ENCODE data around the gene CLNK. TPM values are rescaled to one million over a fixed set of nuclear protein-coding genes. Genes with fewer than 3 reads are reported as not detected.
A peak's percentile ranks its signal among the peaks of the same experiment; 100 is the strongest.

CLNK gene
- polyA plus RNA-seq, 1 donor: 0.52 TPM

- no peaks in the 10 kb centered on the region for H3K27me3 ChIP-seq (ENCODE audit: control insufficient read depth, insufficient read depth, low read length)
- no peaks in the 10 kb centered on the region for H3K4me1 ChIP-seq (ENCODE audit: control insufficient read depth, insufficient read depth, low read length)
- no peaks in the 10 kb centered on the region for H3K9me3 ChIP-seq (ENCODE audit: control insufficient read depth, low read depth, low read length)
- no peak for DNase-seq
- no peak overlapping the region for H3K4me3 ChIP-seq (ENCODE audit: low read length)
- H3K36me3 ChIP-seq (ENCODE audit: control insufficient read depth, insufficient read depth, low read length): no peaks in the 10 kb centered on the region
- H3K27ac ChIP-seq (ENCODE audit: low read length): no peak overlapping the region
- WGBS (ENCODE audit: insufficient coverage, low lambda C conversion rate): 100% methylated on average over 2 of the region's 3 CpGs
Measured at GRCh38 chr4:10688022-10688421, 3.5 kb upstream of the CLNK start.

- Histone ChIP-seq H3K27me3 (ENCODE audit: control insufficient read depth, insufficient read depth, low read length) (no peaks in the 10 kb centered on the region), H3K9me3 (ENCODE audit: control insufficient read depth, low read depth, low read length) (no peaks in the 10 kb centered on the region), H3K27ac (ENCODE audit: low read length) (no peak overlapping the region), H3K4me1 (ENCODE audit: control insufficient read depth, insufficient read depth, low read length) (no peaks in the 10 kb centered on the region), H3K4me3 (ENCODE audit: low read length) (no peak overlapping the region), H3K36me3 (ENCODE audit: control insufficient read depth, insufficient read depth, low read length) (no peaks in the 10 kb centered on the region)
- WGBS (ENCODE audit: insufficient coverage, low lambda C conversion rate): 86% methylated on average over 1 of the region's 5 CpGs
- no peak for DNase-seq
Measured at GRCh38 chr4:10687526-10687925, 3.0 kb upstream of the CLNK start.

DNA sequence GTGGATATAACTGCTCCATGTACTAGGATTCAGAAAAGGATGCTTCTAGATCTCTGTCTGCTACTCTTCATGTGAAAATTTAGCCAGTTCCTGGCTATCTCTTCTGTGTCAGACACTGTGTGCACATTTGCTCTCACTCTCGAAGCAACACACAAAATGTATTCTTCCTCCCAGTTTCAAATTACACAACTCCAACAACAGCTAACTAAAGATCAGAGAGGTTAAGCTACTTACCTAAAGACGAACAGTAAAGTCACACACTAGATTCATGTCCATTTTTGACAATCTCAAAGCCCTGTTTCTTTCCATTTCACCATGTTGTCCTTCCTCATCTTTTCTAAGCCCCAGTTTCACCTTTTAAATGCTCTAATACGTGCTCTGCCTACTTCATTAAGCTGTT lies 2.2 kb downstream of the CLNK start:
- Histone ChIP-seq H3K36me3 (ENCODE audit: control insufficient read depth, insufficient read depth, low read length) (no peaks in the 10 kb centered on the region), H3K9me3 (ENCODE audit: control insufficient read depth, low read depth, low read length) (no peaks in the 10 kb centered on the region), H3K4me1 (ENCODE audit: control insufficient read depth, insufficient read depth, low read length) (no peaks in the 10 kb centered on the region), H3K4me3 (ENCODE audit: low read length) (no peak overlapping the region), H3K27ac (ENCODE audit: low read length) (no peak overlapping the region), H3K27me3 (ENCODE audit: control insufficient read depth, insufficient read depth, low read length) (no peaks in the 10 kb centered on the region)
- WGBS (ENCODE audit: insufficient coverage, low lambda C conversion rate): 88% methylated on average over 3 of the region's 3 CpGs
- no peak for DNase-seq

GRCh38 chr4:10677796-10678497 lies 6.6 kb downstream of the CLNK start:
- Histone ChIP-seq H3K4me3 (ENCODE audit: low read length) (no peak overlapping the region), H3K27me3 (ENCODE audit: control insufficient read depth, insufficient read depth, low read length) (no peaks in the 10 kb centered on the region), H3K4me1 (ENCODE audit: control insufficient read depth, insufficient read depth, low read length) (no peaks in the 10 kb centered on the region), H3K27ac (ENCODE audit: low read length) (no peak overlapping the region), H3K36me3 (ENCODE audit: control insufficient read depth, insufficient read depth, low read length) (no peaks in the 10 kb centered on the region), H3K9me3 (ENCODE audit: control insufficient read depth, low read depth, low read length) (no peaks in the 10 kb centered on the region)
- 90% methylated on average over 4 of the region's 5 CpGs for WGBS (ENCODE audit: insufficient coverage, low lambda C conversion rate)
- no peak for DNase-seq

- Histone ChIP-seq H3K27me3 (ENCODE audit: control insufficient read depth, insufficient read depth, low read length) (no peaks in the 10 kb centered on the region), H3K9me3 (ENCODE audit: control insufficient read depth, low read depth, low read length) (no peaks in the 10 kb centered on the region), H3K4me3 (ENCODE audit: low read length) (no peak overlapping the region), H3K27ac (ENCODE audit: low read length) (no peak overlapping the region), H3K4me1 (ENCODE audit: control insufficient read depth, insufficient read depth, low read length) (no peaks in the 10 kb centered on the region), H3K36me3 (ENCODE audit: control insufficient read depth, insufficient read depth, low read length) (no peaks in the 10 kb centered on the region)
- WGBS (ENCODE audit: insufficient coverage, low lambda C conversion rate): no CpG with 5 or more reads among the region's 5 CpGs
- DNase-seq: no peak
Measured at GRCh38 chr4:10673817-10674369, 10.7 kb downstream of the CLNK start.

- H3K36me3 ChIP-seq (ENCODE audit: control insufficient read depth, insufficient read depth, low read length): no peaks in the 10 kb centered on the region
- WGBS (ENCODE audit: insufficient coverage, low lambda C conversion rate): 71% methylated on average over 1 of the region's 3 CpGs
- H3K4me1 ChIP-seq (ENCODE audit: control insufficient read depth, insufficient read depth, low read length): no peaks in the 10 kb centered on the region
- H3K4me3 ChIP-seq (ENCODE audit: low read length): no peak overlapping the region
- H3K27me3 ChIP-seq (ENCODE audit: control insufficient read depth, insufficient read depth, low read length): no peaks in the 10 kb centered on the region
- no peak overlapping the region for H3K27ac ChIP-seq (ENCODE audit: low read length)
- H3K9me3 ChIP-seq (ENCODE audit: control insufficient read depth, low read depth, low read length): no peaks in the 10 kb centered on the region
- no peak for DNase-seq
Measured at GRCh38 chr4:10672379-10672778, 12.2 kb downstream of the CLNK start.

- no peaks in the 10 kb centered on the region for H3K36me3 ChIP-seq (ENCODE audit: control insufficient read depth, insufficient read depth, low read length)
- H3K27me3 ChIP-seq (ENCODE audit: control insufficient read depth, insufficient read depth, low read length): no peaks in the 10 kb centered on the region
- WGBS (ENCODE audit: insufficient coverage, low lambda C conversion rate): no CpG with 5 or more reads among the region's 8 CpGs
- no peaks in the 10 kb centered on the region for H3K9me3 ChIP-seq (ENCODE audit: control insufficient read depth, low read depth, low read length)
- no peak for DNase-seq
- no peaks in the 10 kb centered on the region for H3K4me1 ChIP-seq (ENCODE audit: control insufficient read depth, insufficient read depth, low read length)
- H3K4me3 ChIP-seq (ENCODE audit: low read length): no peak overlapping the region
- no peak overlapping the region for H3K27ac ChIP-seq (ENCODE audit: low read length)
Measured at GRCh38 chr4:10671799-10672198, 12.8 kb downstream of the CLNK start.

DNA sequence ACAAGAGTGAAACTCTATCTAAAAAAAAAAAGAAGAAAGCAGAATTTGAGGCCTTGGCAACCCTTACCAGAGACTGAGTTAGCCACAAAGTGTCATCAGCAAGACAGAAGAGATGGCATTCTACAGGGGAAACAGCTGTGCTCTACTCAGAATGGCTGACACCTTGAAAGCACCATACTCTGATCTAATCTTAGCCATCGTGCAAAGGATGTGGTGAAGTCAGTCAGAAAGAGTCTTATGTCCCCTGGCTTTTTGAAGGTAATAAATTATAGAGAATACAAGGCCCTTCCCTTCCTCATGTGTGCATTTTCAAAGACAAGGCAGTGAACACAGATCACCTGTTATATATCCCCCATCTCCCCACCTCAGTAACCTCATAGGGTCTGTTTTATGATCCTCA lies 13.2 kb downstream of the CLNK start:
- peak in 1 of 2 donors; percentile 8 for DNase-seq
- no peaks in the 10 kb centered on the region for H3K27me3 ChIP-seq (ENCODE audit: control insufficient read depth, insufficient read depth, low read length)
- no peaks in the 10 kb centered on the region for H3K9me3 ChIP-seq (ENCODE audit: control insufficient read depth, low read depth, low read length)
- WGBS (ENCODE audit: insufficient coverage, low lambda C conversion rate): no CpG with 5 or more reads among the region's 1 CpG
- no peaks in the 10 kb centered on the region for H3K36me3 ChIP-seq (ENCODE audit: control insufficient read depth, insufficient read depth, low read length)
- no peaks in the 10 kb centered on the region for H3K4me1 ChIP-seq (ENCODE audit: control insufficient read depth, insufficient read depth, low read length)
- no peak overlapping the region for H3K4me3 ChIP-seq (ENCODE audit: low read length)
- H3K27ac ChIP-seq (ENCODE audit: low read length): no peak overlapping the region

DNA sequence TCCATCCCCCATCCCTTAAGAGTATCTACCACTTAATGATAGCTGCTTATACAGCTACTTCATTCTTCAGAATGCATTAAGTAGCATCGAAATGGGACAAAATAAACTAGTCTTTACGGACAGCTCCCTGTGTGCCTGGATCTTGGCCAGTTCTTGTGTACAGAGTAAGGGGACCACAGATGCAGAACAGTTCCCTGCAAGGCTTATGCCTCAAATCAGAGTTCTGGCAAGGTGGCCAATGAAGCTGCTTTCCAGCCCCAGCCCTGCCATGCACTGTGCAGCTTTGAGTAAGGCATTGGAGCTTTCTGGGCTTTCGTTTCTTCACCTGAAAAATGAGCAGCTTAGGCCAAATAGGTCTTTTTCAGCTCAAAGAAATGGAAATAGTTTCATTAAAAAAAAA lies 14.2 kb downstream of the CLNK start:
- no peaks in the 10 kb centered on the region for H3K27me3 ChIP-seq (ENCODE audit: control insufficient read depth, insufficient read depth, low read length)
- H3K4me1 ChIP-seq (ENCODE audit: control insufficient read depth, insufficient read depth, low read length): no peaks in the 10 kb centered on the region
- H3K9me3 ChIP-seq (ENCODE audit: control insufficient read depth, low read depth, low read length): no peaks in the 10 kb centered on the region
- no CpG with 5 or more reads among the region's 3 CpGs for WGBS (ENCODE audit: insufficient coverage, low lambda C conversion rate)
- no peak overlapping the region for H3K4me3 ChIP-seq (ENCODE audit: low read length)
- H3K27ac ChIP-seq (ENCODE audit: low read length): no peak overlapping the region
- no peaks in the 10 kb centered on the region for H3K36me3 ChIP-seq (ENCODE audit: control insufficient read depth, insufficient read depth, low read length)
- no peak for DNase-seq

GRCh38 chr4:10667701-10668326 lies 16.8 kb downstream of the CLNK start:
- Histone ChIP-seq H3K4me3 (ENCODE audit: low read length) (no peak overlapping the region), H3K27ac (ENCODE audit: low read length) (no peak overlapping the region), H3K27me3 (ENCODE audit: control insufficient read depth, insufficient read depth, low read length) (no peaks in the 10 kb centered on the region), H3K9me3 (ENCODE audit: control insufficient read depth, low read depth, low read length) (no peaks in the 10 kb centered on the region), H3K4me1 (ENCODE audit: control insufficient read depth, insufficient read depth, low read length) (no peaks in the 10 kb centered on the region), H3K36me3 (ENCODE audit: control insufficient read depth, insufficient read depth, low read length) (no peaks in the 10 kb centered on the region)
- no peak for DNase-seq
- no CpG with 5 or more reads among the region's 10 CpGs for WGBS (ENCODE audit: insufficient coverage, low lambda C conversion rate)

- H3K4me3 ChIP-seq (ENCODE audit: low read length): no peak overlapping the region
- 100% methylated on average over 1 of the region's 6 CpGs for WGBS (ENCODE audit: insufficient coverage, low lambda C conversion rate)
- H3K27me3 ChIP-seq (ENCODE audit: control insufficient read depth, insufficient read depth, low read length): no peaks in the 10 kb centered on the region
- H3K27ac ChIP-seq (ENCODE audit: low read length): no peak overlapping the region
- no peaks in the 10 kb centered on the region for H3K36me3 ChIP-seq (ENCODE audit: control insufficient read depth, insufficient read depth, low read length)
- H3K9me3 ChIP-seq (ENCODE audit: control insufficient read depth, low read depth, low read length): no peaks in the 10 kb centered on the region
- no peaks in the 10 kb centered on the region for H3K4me1 ChIP-seq (ENCODE audit: control insufficient read depth, insufficient read depth, low read length)
- no peak for DNase-seq
Measured at GRCh38 chr4:10666616-10667015, 18.0 kb downstream of the CLNK start.
